ENCODE results near the gene CFAP57. TPM values are rescaled to one million over a fixed set of nuclear protein-coding genes. Genes with fewer than 3 reads are reported as not detected.

CFAP57 gene
- total and polyA plus RNA-seq, 9 of the 15 experiments (the other 6 are each of a cell fraction or from before 2014, with no cell fraction given) = 0.04 to 0.22 (median 0.07) TPM; not detected in 3

DNA sequence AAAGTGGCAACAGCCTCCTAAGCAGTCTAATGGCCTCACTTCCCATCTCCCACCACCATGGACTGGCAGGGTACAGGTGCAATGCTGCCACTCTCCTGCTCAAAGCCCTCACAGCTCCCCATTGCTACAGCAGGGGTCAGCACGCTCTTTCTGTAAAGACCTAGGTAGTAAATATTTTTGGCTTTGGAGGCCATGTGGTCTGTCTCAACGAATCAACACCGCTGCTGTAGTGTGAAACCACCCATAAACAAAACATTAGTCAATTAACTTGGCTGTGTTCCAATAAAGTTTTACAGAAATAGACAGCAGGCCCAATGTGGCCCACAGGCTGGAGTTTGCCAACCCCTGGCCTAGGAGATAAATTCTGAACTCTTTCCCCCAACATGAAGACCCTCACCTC, 53.0 kb downstream of the CFAP57 start (continued):
- TF ChIP-seq, protein P1, sequence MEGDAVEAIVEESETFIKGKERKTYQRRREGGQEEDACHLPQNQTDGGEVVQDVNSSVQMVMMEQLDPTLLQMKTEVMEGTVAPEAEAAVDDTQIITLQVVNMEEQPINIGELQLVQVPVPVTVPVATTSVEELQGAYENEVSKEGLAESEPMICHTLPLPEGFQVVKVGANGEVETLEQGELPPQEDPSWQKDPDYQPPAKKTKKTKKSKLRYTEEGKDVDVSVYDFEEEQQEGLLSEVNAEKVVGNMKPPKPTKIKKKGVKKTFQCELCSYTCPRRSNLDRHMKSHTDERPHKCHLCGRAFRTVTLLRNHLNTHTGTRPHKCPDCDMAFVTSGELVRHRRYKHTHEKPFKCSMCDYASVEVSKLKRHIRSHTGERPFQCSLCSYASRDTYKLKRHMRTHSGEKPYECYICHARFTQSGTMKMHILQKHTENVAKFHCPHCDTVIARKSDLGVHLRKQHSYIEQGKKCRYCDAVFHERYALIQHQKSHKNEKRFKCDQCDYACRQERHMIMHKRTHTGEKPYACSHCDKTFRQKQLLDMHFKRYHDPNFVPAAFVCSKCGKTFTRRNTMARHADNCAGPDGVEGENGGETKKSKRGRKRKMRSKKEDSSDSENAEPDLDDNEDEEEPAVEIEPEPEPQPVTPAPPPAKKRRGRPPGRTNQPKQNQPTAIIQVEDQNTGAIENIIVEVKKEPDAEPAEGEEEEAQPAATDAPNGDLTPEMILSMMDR (IDR thresholded peaks at IDR 0.05 in 2 of 3, conservative IDR thresholded peaks at IDR 0.05 in 1 of 3; ENCODE audit: insufficient read depth in 2 of 3, low read depth in 1 of 3, low read length in 3 of 3) = peak; percentile 29 to 41 (median 36); a peak in 4 of 6 replicates
- TF ChIP-seq, protein P2, sequence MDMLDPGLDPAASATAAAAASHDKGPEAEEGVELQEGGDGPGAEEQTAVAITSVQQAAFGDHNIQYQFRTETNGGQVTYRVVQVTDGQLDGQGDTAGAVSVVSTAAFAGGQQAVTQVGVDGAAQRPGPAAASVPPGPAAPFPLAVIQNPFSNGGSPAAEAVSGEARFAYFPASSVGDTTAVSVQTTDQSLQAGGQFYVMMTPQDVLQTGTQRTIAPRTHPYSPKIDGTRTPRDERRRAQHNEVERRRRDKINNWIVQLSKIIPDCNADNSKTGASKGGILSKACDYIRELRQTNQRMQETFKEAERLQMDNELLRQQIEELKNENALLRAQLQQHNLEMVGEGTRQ (CRISPR knock-in tag; IDR thresholded peaks at IDR 0.05) = peak; percentile 54
- TF ChIP-seq ZNF143 (CRISPR knock-in tag; IDR thresholded peaks at IDR 0.05) (no peak), RCOR1 (IDR thresholded peaks at IDR 0.05; ENCODE audit: borderline replicate concordance in 1 of 2, low read depth in 2 of 2, low read length in 2 of 2) (no peak), RAD51 (IDR thresholded peaks at IDR 0.05; ENCODE audit: borderline replicate concordance, low read depth) (peak; percentile 46; the same call in 1 of the 2 replicates), BRF1 (IDR thresholded peaks at IDR 0.05; ENCODE audit: borderline replicate concordance, extremely low read depth, insufficient read length) (no peak), NONO (IDR thresholded peaks at IDR 0.05; ENCODE audit: low read depth in 2 of 2, low read length in 1 of 2) (no peak), KLF13 (tag; IDR thresholded peaks at IDR 0.05; ENCODE audit: borderline replicate concordance, low read depth) (no peak), ESRRA (IDR thresholded peaks at IDR 0.05; ENCODE audit: borderline replicate concordance, low read depth) (no peak), SIRT6 (IDR thresholded peaks at IDR 0.05; ENCODE audit: low read depth, low read length) (no peak), ZNF551 (CRISPR knock-in tag; IDR thresholded peaks at IDR 0.05) (no peak), TFAM (CRISPR knock-in tag; conservative IDR thresholded peaks at IDR 0.05) (no peak), TBP (optimal IDR thresholded peaks at IDR 0.05; ENCODE audit: low read depth, low read length) (no peak), KAT7 (CRISPR knock-in tag; IDR thresholded peaks at IDR 0.05; ENCODE audit: borderline replicate concordance) (no peak), U2AF1 (optimal IDR thresholded peaks at IDR 0.05; ENCODE audit: low read depth, low read length) (no peak), BMI1 (IDR thresholded peaks at IDR 0.05; ENCODE audit: low read length) (no peak), LARP7 (IDR thresholded peaks at IDR 0.05) (no peak), NR2C2 (CRISPR knock-in tag; IDR thresholded peaks at IDR 0.05) (no peak), NR2C2 (tag; IDR thresholded peaks at IDR 0.05) (no peak), CBX2 (IDR thresholded peaks at IDR 0.05; ENCODE audit: insufficient read depth, low read length, poor library complexity, severe bottlenecking) (no peak), NFIC (IDR thresholded peaks at IDR 0.05) (peak; percentile 93), ZNF764 (CRISPR knock-in tag; IDR thresholded peaks at IDR 0.05; ENCODE audit: low read depth) (no peak), ZFP1 (CRISPR knock-in tag; IDR thresholded peaks at IDR 0.05) (no peak), SMARCB1 (IDR thresholded peaks at IDR 0.05; ENCODE audit: insufficient read length, low read depth) (no peak), FOSL1 (tag; conservative IDR thresholded peaks at IDR 0.05) (no peak)
- TF ChIP-seq, protein P3, sequence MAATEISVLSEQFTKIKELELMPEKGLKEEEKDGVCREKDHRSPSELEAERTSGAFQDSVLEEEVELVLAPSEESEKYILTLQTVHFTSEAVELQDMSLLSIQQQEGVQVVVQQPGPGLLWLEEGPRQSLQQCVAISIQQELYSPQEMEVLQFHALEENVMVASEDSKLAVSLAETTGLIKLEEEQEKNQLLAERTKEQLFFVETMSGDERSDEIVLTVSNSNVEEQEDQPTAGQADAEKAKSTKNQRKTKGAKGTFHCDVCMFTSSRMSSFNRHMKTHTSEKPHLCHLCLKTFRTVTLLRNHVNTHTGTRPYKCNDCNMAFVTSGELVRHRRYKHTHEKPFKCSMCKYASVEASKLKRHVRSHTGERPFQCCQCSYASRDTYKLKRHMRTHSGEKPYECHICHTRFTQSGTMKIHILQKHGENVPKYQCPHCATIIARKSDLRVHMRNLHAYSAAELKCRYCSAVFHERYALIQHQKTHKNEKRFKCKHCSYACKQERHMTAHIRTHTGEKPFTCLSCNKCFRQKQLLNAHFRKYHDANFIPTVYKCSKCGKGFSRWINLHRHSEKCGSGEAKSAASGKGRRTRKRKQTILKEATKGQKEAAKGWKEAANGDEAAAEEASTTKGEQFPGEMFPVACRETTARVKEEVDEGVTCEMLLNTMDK (IDR thresholded peaks at IDR 0.05; ENCODE audit: borderline replicate concordance, insufficient read depth, low read depth, low read length, poor library complexity, severe bottlenecking) = peak; percentile 55

Measured in K562 (cell line).